ENCODE data around the gene DCDC2.
"Not testable (repeated sequence)": the region's sequence is repeated elsewhere in the genome, so short reads cannot be mapped to it uniquely, and the experiment has no call there.

DCDC2 gene

DNA sequence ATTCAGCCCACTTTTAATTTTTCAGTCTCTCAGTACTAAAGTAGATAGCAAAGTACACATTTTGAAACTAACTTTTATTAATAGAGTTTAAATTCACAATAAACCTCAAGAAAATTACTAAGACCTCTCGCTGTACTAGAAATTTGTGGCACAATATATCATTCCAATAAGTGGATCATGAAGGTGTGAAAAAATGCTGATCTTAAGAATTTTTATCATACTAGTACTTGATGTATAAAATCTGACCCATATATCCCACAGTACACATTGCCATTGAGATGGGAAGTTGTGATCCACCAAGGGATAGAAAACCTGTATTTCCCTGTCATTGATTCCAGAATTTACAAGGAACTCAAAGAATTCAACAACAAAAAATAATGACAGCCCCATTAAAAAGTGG lies 85.7 kb downstream of the DCDC2 start:
- DNase-seq (ENCODE audit: low read depth, low spot score) = no peak

DNA sequence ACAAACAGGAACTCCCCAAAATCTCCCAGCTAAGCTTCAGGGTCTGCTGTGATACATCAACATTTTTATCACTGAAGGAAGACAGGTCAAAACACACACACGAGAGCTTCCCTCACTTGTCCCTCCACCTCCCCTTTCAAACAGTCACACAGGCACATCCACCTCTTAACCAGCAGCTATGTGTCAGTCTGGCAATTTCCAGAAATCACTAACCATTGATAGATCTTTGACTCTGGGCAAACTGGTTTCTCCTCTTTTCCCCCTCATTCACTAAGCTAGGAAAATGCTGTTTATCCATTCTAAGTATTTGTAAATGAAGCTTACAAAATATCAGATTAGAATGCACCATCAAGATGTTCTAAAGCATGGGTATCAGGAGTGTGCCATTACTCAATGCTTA lies 87.8 kb downstream of the DCDC2 start:
- DNase-seq (ENCODE audit: low read depth, low spot score) = no peak

DNA sequence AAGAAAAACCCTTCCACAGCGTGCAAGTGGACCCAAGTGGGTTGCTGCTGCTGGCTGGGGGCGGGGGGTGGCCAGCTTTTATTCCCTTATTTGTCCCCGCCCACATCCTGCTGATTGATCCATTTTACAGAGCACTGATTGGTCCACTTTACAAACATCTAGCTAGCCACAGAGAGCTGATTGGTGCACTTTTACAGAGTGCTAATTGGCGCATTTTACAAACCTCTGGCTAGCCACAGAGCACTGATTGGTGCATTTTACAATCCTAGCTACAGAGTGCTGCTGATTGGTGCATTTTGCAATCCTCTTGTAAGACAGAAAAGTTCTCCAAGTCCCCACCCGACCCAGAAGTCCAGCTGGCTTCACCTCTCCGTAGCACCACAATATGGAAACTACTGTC lies 99.6 kb downstream of the DCDC2 start:
- DNase-seq (ENCODE audit: low read depth, low spot score) = not testable (repeated sequence)

DNA sequence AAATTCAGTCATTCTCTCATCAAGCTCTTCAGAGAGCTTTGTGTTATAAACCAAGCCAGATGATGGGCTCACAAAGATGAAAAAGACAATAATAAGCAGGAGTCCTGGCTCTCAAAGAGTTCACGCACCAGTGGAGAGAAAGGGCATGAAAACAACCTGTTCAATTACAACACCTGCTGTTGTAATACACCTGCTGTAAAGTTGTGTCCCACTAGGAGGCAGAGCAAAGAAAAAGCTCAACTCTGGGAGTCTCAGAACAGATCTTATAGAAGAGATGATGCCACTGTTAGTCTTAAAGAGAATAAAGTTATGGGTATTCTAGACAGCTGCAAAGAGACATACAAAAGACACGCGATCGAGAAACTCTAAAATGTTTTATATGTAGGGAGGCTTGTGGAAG lies 100.6 kb downstream of the DCDC2 start:
- no peak for DNase-seq (ENCODE audit: low read depth, low spot score)

DNA sequence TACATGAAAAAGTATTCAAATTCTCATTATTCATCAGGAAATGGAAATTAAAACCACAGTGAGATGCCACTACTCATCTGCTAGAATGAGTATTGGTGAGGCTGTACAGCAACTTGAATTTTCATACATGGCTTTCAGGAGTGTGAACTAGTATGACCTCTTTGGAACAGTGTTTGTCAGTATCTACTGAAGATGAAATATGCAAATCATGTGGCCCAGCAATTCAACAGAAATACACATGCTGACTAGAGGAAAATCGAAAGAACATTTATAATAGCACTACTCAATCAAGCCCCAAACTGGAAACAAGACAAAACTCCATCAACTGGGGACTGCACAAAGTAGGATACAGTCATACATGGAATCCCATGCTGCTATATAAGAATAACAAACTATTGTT lies 102.2 kb downstream of the DCDC2 start:
- DNase-seq (ENCODE audit: low read depth, low spot score) = no peak

DNA sequence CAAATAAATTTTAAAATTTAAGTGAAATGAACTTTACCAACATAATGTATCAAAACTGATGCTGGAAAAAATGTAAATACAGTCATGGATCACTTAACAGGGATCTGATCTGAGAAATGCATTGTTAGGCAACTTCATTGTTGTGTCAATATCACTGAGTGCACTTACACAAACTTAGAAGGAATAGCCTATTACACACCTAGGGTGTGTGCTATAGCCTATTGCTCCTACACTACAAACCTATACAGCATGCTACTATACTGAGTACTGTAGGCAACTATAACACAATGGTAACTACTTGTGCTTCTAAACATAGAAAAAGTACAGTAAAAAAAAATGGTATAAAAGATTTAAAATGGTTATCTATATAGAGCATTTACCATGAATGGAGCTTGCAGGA lies 104.5 kb downstream of the DCDC2 start:
- no peak for DNase-seq (ENCODE audit: low read depth, low spot score)

DNA sequence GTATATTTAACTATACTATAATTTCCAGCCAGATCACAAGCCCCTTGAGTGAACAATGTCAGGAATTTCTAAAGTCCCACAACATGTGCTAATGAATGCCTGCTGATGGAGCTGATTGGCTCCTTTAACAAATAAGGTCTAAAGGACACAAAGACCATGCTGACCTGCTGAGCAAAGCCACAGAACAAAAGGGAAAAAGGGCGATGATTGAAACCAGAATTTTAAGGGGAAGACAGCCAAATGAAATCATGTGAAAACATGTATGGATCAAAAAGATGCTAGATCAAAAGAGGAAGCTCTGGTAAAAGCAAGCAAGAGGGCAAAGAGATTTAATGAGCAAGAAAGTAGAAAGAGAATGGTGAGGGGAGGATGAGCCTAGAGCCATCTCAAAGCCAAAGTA lies 105.6 kb downstream of the DCDC2 start:
- DNase-seq (ENCODE audit: low read depth, low spot score) = no peak

DNA sequence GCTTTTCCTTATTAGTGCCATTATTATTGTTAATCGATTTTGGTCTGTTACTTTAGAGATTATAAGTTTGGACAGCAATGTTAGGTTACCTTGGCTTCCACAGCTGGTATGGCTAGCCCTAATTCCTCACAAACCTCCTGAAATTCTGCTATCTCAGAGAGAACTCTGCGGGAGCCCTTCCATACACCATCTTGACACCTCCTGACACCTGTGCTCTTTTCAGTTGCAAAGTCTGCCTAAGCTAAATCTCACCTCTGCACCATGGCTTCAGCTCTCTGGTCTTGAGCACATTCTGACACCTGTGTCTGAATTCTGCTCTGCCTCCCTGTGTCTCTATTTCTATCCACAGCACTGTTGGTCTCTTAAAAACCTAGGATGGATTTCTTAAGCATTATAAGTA lies 106.5 kb downstream of the DCDC2 start:
- no peak for DNase-seq (ENCODE audit: low read depth, low spot score)

DNA sequence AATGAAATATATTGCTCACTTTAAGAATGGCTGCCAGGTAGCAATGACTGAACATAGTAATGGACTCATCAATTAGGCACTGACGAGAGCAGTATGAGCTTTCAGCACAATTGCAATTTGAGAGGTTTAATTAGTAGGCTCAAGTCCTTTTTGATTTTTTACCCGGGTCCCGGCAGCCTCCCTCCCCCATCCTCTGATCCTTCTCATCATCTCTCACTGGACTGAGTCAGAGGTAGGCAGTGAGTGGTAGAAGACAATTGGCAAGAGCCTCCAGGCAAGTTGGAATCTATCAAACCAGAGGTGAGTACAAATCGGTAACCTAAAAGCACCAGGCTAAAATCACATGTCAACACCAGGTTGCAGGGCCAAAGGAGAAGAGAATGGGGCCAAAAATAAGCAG lies 107.9 kb downstream of the DCDC2 start:
- no peak for DNase-seq (ENCODE audit: low read depth, low spot score)

DNA sequence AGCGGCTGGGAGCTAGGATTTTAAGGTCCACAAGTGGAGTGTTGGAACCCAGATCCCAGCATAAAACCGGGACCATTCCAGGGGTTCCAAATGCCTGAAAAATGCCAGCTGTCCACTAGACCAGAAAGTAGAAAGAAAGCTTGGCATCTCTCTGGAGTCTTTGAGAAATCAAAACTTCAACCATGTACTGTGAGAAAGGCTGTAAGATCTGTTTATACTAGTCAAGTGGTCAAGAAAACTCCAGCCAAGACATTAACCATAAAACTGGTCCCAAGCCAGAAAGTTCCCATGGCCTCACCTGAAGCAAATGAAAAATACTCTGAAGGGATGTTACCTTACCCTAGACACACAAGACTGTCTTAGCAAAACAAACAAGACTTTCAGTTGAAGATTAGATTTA lies 112.6 kb downstream of the DCDC2 start:
- DNase-seq (ENCODE audit: low read depth, low spot score) = no peak

DNA sequence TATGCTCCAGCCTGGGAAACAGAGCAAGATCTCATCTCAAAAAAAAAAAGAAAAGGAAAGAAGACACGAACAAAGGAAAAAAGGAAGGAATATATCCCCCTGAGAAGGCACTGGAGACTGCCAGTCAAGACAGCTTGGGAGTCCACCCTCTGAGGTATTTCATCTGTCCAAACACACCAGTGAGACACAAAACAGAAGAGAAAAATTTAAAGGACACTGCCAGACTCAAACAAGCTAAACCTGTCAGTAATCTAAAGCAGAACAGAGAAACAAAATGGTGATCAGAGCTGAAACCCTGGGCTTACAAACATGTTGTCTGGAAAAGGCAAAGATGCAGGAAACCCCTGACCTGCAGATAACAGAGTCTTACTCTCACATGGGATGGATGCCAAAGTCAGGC lies 114.9 kb downstream of the DCDC2 start:
- DNase-seq (ENCODE audit: low read depth, low spot score) = no peak

DNA sequence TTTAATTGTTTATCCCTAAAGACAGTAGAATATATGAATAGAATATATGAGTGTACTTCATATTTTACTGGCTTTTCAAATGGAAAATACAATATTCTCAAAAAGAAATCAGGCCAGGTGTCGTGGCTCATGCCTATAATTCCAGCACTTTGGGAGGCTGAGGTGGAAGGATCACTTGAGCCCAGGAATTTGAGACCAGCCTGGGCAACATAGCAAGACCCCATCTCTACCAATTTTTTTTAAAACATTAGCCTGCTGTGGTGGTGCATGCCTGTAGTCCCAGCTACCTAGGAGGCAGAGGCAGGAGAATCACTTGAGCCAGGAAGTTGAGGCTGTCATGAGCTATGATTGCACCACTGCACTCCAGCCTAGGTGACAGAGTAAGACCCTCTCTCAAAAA lies 116.1 kb downstream of the DCDC2 start:
- DNase-seq (ENCODE audit: low read depth, low spot score) = not testable (repeated sequence)

DNA sequence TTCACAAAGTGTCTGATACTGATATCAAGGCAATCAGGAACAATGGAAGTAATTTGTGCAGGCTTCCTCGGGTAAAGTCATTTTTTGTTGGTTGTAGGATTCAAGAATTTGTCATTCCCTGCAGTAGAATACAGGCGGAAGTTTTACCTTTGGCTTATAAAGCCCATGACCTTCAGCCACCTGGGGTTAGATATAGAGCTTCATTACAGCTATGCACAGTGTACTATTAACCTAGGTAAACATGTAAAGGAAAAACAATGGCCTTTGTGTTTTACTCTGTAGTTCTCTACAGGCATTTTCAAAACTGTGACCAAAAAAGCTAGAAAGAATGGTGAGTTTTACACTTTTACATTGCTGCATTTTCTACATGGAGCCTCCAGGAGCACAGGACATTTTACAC lies 116.9 kb downstream of the DCDC2 start:
- no peak for DNase-seq (ENCODE audit: low read depth, low spot score)

DNA sequence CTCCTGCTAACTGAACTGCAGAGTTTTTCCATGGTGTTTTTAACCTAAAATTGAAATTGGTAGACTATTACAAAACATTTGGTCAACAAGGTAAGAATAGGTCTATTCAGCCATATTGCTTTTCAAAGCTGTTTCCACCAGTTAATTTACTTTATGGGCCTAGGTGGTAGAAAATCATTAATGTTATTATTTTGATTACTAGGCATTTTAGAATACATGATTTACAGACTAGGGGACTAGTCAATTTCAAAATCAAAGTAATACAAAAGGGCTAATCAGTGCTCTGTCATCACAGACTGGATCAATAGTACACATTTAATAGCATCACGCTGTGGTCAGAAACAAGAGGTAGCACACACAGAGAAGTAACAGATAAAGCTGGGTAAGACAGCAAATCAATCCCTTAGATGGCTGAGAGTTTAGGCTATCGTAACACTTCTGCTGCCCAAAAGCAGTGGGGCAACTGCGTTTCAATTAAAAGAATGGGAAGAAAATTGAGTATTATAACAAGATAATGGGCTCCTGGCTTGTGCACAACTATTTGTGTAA lies 117.4 kb downstream of the DCDC2 start:
- no peak for DNase-seq (ENCODE audit: low read depth, low spot score)

DNA sequence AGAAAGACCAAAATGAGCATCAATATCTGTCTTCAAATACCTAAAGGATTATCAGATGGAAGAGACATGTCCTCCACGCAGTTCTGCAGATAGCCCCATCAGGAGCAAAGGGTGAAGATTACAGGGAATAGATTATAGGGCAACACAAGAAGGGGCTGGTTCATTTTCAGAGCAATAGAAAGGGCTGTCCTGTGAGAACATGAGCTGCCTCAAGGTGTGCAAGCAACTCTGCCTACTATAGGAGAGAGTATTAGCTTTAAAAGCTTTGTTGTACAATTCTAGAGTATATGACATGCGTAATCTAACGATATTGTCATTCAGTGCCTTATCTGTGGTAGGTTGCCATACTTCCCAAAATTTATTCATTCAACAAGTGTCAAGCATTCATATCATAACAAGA lies 119.2 kb downstream of the DCDC2 start:
- no peak for DNase-seq (ENCODE audit: low read depth, low spot score)

DNA sequence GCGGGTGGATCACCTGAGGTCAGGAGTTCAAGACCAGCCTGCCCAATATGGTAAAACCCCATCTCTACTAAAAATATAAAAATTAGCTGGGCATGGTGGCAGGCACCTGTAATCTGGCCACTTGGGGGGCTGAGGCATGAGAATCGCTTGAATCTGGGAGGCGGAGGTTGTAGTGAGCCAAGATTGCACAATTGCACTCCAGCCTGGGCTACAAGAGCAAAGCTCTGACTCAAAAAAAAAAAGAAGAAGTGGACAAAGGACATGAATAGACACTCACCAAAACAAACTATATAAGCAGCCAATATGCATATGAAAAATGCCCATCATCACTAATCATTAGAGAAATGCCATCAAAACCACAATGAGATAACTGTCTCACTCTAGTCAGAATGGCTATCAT lies 121.1 kb downstream of the DCDC2 start:
- DNase-seq (ENCODE audit: low read depth, low spot score) = not testable (repeated sequence)

DNA sequence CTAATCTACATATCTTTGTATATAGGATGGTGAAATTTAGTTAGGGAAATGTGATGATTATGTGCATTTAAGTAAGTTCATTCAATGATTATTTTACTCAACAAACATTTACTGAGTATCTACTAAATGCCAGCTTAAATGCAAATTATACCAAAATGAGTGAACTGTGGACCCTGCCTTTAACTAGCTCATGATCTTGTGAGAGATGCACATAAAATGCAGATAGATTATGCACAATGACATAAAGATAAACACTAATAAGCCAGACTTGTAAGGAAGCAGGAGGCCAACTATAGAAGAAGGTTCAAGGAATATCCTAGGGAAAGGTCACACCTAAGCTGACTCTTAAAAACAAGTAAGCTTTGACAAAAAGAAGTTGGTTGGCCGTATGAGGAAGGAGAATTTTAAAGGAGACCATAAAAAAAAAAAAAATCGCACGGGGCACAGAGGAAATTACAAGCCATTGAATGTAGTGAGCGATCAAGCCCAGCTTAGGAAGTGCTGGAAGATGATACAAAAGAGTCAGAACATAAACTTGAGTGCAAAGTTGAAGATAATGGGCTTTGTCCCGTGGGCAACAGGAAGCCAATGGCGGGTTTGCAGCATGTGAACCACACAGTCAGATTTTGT lies 123.9 kb downstream of the DCDC2 start:
- no peak for DNase-seq (ENCODE audit: low read depth, low spot score)

DNA sequence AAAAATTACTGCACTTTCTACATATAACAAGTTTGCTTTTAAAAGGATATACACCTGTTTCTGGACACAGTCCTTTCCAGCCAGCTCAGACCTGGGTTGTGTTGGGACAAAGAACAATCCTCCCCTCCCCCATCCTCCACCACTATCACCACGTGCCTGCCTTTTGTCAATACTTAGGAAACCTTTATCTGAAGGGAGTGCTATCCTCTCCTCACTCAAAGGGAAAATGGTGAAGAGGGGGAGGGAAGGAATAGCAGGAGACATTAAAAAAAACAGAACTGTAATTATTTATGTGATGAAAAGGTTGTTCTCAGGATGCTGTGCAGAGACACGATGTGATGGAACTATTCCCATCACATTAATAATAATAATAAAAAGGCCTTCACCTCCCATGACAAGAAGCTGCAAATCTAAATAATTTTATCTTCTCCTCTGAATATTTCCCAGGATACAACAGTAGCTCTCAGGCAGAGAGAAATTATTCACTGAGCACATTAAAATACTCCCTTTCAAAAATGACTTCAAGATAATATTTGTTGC lies 126.4 kb downstream of the DCDC2 start:
- DNase-seq (ENCODE audit: low read depth, low spot score) = no peak

DNA sequence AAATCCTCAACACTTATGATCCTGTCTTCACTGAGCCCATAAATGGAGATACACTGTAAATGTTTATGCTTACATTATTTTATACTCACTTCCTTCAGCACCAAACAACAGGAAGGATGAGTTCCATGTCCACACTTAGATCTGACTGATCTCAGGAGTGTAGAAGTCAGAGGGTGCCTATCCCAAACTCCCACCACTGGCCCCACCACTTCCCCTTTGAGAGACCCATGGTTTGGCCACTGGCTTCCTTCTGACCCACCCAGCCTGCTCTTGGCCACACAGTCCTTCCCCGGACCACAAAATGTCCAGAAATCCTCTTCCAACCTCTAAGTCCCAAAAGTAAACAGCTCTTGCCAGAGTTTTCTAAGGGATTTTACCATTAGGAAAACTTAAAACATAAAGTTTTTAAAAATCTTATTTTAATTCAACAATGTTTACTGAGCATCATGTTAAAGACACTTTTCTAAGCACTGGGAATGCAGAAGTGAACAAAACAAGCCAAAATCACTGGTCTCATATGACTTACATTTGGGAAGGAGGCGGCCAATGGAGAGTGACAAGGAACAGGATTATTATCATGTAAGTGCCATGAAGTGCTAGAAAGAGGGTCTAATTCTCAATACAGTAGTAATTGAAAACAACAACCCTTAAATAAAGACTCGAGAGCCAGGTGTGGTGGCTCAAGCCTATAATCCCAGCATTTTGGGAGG lies 128.0 kb downstream of the DCDC2 start:
- no peak for DNase-seq (ENCODE audit: low read depth, low spot score)

DNA sequence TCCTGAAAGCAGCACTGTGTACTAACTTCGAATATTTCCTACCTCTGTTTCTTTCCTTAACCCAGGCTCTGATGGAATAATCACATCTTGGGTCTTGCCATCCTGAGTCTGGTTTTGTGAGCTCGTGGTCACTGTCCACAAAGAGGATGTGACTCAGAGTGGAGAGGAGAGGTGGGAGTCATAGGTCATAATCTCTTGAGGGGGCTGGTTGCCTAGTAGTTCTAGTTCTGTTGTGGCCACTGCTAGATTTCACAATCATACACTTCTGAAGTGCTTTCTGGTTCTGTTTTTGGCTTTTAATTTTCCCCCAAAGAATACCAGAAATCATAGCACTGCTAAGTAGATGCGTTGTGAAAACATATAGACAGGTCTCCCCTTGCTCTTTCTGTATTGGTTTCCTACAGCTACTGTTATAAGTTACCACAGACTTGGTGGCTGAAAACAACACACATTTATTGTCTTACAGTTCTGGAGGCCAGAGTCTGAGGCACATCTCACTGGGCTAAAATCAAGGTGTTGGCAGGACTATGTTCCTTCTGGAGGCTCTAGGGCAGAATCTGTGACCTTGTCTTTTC lies 129.1 kb downstream of the DCDC2 start:
- no peak for DNase-seq (ENCODE audit: low read depth, low spot score)

DNA sequence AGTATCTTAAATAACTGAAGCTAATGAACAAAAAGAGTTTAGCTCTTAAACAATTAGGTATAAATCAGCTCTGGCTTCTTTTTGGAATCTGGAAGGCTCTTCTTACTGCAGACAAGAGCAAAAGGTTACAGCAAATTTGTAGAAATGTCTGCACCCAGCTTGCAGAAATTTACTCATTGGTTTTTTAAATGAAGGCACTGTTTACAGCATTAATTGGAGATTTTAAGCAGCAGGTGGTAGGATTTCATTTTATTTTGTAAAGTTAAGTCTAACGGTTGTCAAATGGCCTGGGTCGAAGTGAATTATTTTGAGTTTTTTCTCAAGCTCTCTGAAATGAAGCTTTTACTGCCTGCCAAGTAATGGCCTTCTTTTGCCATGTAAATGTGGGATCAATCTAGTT lies 129.7 kb downstream of the DCDC2 start:
- no peak for DNase-seq (ENCODE audit: low read depth, low spot score)

DNA sequence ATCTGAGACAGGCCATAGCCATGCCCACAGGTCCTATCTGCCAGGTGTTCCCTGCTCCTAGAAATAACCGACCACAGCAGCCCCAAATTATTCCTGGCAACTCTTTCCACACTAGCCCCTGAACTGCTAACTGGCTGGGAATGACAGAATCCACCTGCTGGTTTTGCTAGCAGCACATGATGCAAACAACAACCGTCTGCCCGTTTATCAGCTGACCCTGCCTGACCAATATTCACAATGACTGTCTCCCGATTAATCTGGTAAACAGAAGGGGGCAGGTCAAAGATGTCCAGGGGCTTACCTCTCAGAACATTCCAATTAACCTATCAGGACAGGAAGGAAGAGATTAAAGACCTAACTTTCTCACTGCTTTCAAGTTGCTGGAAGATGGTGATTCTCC lies 130.3 kb downstream of the DCDC2 start:
- DNase-seq (ENCODE audit: low read depth, low spot score) = no peak

DNA sequence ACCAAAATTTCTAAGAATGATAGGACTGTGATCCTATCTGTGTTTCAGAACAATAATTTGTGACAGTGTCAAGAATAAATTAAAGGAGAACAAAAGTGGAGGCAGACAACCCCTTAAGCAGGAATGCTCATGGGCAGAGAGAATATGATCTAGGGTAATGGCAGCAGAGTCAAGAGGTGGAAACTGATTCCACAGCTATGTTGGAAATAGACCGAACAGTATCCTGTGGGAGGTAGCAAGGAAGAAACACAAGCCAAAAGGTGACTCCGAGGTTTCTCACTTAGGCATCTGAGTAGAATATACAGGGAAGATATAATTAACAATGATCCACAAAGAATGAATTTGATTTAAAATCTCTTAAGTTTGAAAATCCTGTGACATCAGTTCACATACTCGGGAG lies 131.3 kb downstream of the DCDC2 start:
- DNase-seq (ENCODE audit: low read depth, low spot score) = no peak

Measured in activated naive CD8-positive, alpha-beta T cell treated with anti-CD3 and anti-CD28 coated beads, Interleukin-2, amount 50 U/mL, for 16 hours (primary cell).